Measurements from ENCODE around the gene RPS3.
A peak's percentile ranks its signal among the peaks of the same experiment; 100 is the strongest.
"Not testable (repeated sequence)": the region's sequence is repeated elsewhere in the genome, so short reads cannot be mapped to it uniquely, and the experiment has no call there.

Gene RPS3

GRCh38 chr11:75399344-75400145 lies at the start of gene RPS3:
Gene RPS3, plus strand, starts transcription at chr11:75399518. Its CDS starts 30 bp downstream, at chr11:75399548.
- DNase-seq: peak; percentile 79

- DNase-seq: no peak
Observed at GRCh38 chr11:75349521-75350116, 49.7 kb upstream of the RPS3 start.

GRCh38 chr11:75350122-75350742 lies 49.1 kb upstream of the RPS3 start:
- DNase-seq: no peak

- no peak for DNase-seq
Observed at GRCh38 chr11:75350743-75351540, 48.4 kb upstream of the RPS3 start.

- DNase-seq: no peak
Observed at GRCh38 chr11:75351541-75351790, 47.9 kb upstream of the RPS3 start, which contains the start of gene ARRB1. Gene ARRB1, minus strand, starts transcription at chr11:75351661. Its CDS starts 54 bp downstream, at chr11:75351607.

GRCh38 chr11:75351791-75352587 lies 47.3 kb upstream of the RPS3 start:
- peak; percentile 51 for DNase-seq

- no peak for DNase-seq
Observed at GRCh38 chr11:75352588-75353206, 46.6 kb upstream of the RPS3 start.

GRCh38 chr11:75355051-75355450 lies 44.3 kb upstream of the RPS3 start:
- DNase-seq: no peak

- no peak for DNase-seq
Observed at GRCh38 chr11:75356613-75357012, 42.7 kb upstream of the RPS3 start.

GRCh38 chr11:75362285-75362684 lies 37.0 kb upstream of the RPS3 start:
- not testable (repeated sequence) for DNase-seq

- peak; percentile 44 for DNase-seq
Observed at GRCh38 chr11:75365711-75366181, 33.6 kb upstream of the RPS3 start.

GRCh38 chr11:75366826-75367225 lies 32.5 kb upstream of the RPS3 start:
- not testable (repeated sequence) for DNase-seq

GRCh38 chr11:75369560-75370255 lies 29.6 kb upstream of the RPS3 start:
- no peak for DNase-seq

GRCh38 chr11:75371949-75372876 lies 27.1 kb upstream of the RPS3 start:
- DNase-seq: no peak

GRCh38 chr11:75373201-75373600 lies 26.1 kb upstream of the RPS3 start:
- no peak for DNase-seq

GRCh38 chr11:75374646-75375045 lies 24.7 kb upstream of the RPS3 start:
- DNase-seq: no peak

- DNase-seq: no peak
Observed at GRCh38 chr11:75375626-75376025, 23.7 kb upstream of the RPS3 start.

- no peak for DNase-seq
Observed at GRCh38 chr11:75376175-75376574, 23.1 kb upstream of the RPS3 start.

- DNase-seq: not testable (repeated sequence)
Observed at GRCh38 chr11:75378776-75379175, 20.5 kb upstream of the RPS3 start.

- DNase-seq: no peak
Observed at GRCh38 chr11:75380245-75380644, 19.1 kb upstream of the RPS3 start.

Measured in SIG-M5 (cell line).